Thyroid gland (tissue), 4 donors: Measurements from ENCODE around the gene MRRF.

Source experiments
- CTCF ChIP-seq, 6 experiments: fragments of 200-600 bp in 3 of 6; fragments of 450-650 bp in 3 of 6; sonication (generic) in 3 of 6; IDR thresholded peaks; one replicate each; pipeline ENCODE4 v1.5.1; 2016 to 2019; ENCODE audit warnings: antibody characterized with exemption in 6 of 6, mild to moderate bottlenecking in 2 of 6, inconsistent platforms in 1 of 6, moderate library complexity in 1 of 6
- POLR2A ChIP-seq, 2 donors: fragments of 450-650 bp; IDR thresholded peaks; one replicate each; pipeline ENCODE4 v1.6.1; 2017; ENCODE audit warnings: antibody characterized with exemption in 2 of 2, mild to moderate bottlenecking in 2 of 2, moderate library complexity in 1 of 2

DNA sequence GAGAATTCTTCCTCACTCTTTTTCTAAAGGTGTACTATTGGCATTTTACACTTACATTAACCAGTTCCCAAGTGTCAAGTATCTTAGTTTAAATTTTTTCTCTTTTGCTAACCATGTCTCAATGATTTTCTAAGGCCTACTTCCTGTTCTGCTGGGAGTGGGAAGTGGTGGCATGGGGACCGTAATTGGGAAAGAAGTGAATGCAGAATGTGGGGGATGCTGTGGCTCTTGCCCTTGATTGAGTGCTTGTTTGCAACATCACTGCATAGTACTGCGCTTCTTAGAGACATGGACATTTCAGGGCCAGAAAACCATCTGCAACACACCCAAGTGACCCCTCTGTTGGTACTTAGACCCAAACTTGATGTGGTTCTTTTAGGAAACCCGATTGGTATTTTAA is 32.8 kb downstream of the MRRF start:
- TF ChIP-seq POLR2A (IDR thresholded peaks at IDR 0.05) (no peak), CTCF (IDR thresholded peaks at IDR 0.05) (no peak)
